Epithelial cell of esophagus (primary cell): ENCODE data around the gene FKRP.

Experiments
- DNase-seq: peaks from one replicate; pipeline ENCODE4 v3.0.0; 2010; ENCODE audit warnings: low read depth
- H3K4me3 ChIP-seq: 2 replicates; pipeline ENCODE4 v1.5.1; 2011; ENCODE audit warnings: mild to moderate bottlenecking, low read length, control low read depth
- TF ChIP-seq, protein P1 (sequence below): IDR thresholded peaks from 2 replicates; pipeline ENCODE4 v1.5.1; 2011; ENCODE audit warnings: low read depth, mild to moderate bottlenecking, low read length, control low read depth, inconsistent platforms; ENCODE audit not compliant: insufficient read depth; ENCODE audit errors: missing control alignments

Gene FKRP

DNA sequence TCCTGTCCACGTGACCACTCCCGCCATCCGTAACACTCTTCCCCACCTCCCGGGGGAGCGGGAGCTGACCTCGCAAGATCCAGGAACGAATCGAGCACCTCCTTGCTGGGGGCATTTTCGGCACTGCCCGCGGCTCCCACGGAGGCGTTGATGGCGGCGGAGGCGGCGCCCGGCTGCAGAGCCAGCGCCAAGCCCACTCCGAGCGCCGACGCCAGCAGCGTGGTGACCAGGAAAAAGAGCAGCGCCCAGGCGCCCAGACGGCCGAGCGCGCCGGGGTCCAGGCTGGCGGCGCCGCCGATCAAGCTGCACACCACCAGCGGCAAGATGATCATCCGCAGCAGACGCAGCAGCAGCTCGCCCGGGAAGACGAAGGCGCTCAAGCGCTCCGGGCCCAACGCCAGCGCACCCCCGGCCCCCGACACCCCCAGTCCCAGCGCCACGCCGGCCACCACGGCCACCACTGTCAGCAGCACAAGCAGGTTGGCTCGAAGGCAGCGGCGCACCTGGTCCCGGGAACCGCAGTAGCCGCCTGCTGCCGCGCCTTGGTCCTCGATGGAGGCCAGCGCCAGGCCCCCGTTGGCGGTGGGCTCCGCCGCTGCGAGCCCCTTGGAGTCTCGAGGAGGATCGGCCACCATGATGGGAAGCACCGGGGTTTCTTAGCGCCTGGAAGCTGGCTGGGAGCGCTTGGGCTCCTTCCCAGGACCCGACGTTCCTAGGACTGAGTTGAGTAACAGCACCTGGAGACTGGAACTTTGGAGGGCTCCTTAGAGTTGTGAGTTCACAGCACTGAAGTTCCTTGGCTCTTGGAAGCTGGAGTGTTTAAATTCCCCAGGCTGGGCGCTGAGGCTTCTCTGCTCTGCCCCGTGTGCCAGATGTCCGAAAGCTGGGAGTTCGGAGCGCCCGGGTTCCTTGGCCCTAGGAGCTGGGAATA lies 41.7 kb downstream of the FKRP start:
- TF ChIP-seq, protein P1, sequence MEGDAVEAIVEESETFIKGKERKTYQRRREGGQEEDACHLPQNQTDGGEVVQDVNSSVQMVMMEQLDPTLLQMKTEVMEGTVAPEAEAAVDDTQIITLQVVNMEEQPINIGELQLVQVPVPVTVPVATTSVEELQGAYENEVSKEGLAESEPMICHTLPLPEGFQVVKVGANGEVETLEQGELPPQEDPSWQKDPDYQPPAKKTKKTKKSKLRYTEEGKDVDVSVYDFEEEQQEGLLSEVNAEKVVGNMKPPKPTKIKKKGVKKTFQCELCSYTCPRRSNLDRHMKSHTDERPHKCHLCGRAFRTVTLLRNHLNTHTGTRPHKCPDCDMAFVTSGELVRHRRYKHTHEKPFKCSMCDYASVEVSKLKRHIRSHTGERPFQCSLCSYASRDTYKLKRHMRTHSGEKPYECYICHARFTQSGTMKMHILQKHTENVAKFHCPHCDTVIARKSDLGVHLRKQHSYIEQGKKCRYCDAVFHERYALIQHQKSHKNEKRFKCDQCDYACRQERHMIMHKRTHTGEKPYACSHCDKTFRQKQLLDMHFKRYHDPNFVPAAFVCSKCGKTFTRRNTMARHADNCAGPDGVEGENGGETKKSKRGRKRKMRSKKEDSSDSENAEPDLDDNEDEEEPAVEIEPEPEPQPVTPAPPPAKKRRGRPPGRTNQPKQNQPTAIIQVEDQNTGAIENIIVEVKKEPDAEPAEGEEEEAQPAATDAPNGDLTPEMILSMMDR = no peak
- DNase-seq = peak; percentile 52

DNA sequence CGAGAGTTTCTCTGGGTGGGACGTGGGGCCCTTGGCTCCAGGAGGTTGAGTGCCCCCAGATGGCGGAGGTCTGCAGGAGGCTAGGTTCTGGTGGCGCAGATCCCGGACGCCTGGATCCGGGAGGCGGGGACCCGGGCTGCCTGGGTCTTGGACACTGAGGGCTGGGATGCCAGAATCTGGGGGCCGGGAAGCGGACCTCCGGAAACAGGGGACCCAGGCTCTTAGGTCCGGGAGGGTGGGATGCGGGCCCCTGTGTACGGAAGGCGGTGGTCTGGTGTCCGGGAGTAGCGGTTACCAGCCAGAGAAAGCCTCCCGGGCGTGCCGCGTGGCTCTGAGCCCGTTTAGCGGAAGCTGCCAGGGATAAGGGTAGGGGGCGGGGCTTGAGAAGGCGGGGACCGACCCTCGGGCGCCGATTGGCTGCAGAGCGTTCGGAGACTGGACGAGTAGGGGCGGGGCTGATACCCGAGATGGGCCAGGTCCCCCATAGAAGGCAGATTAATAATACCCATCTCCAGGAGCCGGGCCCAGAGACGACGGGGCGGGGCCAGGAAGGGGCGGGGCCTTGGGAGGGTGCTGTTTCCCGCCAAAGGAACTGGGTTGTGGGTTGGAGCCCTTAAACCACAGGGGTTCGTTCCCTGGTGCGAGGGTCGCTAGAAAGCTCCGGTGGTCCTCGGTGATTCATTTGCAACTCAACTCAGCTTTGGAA lies 42.6 kb downstream of the FKRP start, which contains the start of gene SLC1A5:
Gene SLC1A5 (minus strand): TSS at position 333 of the 706 bp plus-strand sequence. CDS start 629 bp downstream, outside the sequence.
- peak; percentile 97 for DNase-seq
- TF ChIP-seq, protein P1 = no peak
- peak within 1 kb of the TSS; percentile 98 for H3K4me3 ChIP-seq

More for the DNA sequence above, 41.7 kb downstream of the FKRP start:
- H3K4me3 ChIP-seq = peak overlapping the region; percentile 98

DNA sequence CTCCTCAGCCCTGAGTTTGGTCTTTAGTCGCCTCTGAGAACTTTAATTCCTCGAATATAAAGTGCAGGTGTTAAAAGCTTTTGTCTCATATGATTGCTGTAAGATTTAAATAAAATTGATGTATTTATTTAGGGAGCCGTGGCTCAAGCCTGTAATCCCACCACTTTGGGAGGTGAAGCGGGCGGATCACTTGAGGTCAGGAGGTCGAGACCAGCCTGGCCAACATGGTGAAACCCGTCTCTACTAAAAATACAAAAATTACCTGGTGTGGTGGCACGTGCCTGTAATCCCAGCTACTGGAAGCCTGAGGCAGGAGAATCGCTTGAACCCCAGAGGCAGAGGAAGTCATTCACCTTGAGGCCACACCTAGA lies 43.1 kb downstream of the FKRP start:
- H3K4me3 ChIP-seq = no peak overlapping the region
- TF ChIP-seq, protein P1 = no peak
- no peak for DNase-seq

DNA sequence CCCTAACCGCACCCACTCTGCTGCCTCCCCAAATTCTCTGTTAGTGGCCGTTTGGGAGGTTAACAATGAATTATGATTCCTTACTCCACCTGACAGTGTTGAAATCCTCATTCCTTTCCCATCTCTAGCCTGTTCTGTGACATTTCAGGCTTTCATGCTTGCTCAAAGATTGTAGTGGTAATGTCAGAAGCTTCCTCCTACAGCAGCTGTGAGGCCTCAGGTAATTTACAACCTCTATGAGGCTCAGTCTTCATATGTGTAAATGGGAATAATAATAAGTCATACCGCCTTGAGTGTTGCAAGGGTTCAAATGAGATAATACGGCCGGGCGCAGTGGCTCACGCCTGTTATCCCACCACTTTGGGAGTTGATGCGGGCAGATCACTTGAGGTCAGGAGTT lies 43.5 kb downstream of the FKRP start:
- H3K4me3 ChIP-seq = no peak overlapping the region
- peak; percentile 60 for DNase-seq
- TF ChIP-seq, protein P1 = no peak

DNA sequence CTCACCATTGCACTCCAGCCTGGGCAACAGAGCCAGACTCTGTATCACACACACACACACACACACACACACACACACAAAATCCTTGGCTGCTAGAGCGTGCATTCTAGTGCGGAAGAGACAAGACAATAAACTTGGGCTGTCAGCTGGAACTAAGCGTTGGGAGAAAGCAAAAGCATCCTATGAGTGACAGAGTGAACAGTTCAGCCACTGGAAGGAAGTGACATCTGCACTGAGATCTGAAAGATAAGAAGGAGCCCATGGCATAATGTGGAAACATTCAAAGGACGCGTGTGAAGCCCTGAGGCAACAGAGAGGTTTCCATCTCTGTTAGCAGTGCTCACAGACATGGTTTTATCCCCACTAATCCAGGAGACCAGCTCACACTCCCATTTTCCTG lies 46.1 kb downstream of the FKRP start:
- H3K4me3 ChIP-seq = no peak overlapping the region
- DNase-seq = no peak
- TF ChIP-seq, protein P1 = no peak

DNA sequence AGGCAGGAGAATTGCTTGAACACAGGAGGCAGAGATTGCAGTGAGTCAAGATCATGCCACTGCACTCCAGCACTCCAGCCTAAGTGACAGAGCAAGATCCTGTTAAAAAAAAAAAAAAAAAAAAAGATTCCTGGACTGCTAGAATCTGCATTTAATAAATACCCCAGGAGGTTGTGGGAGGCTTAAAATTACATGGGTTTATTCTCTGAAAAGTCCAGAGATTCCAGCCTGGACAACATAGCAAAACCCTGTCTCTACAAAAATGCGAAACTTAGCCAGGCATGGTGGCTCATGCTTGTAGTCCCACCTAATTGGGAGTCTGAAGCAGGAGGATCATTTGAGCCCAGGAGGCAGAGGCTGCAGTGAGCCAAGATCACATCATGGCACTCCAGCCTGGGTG lies 52.0 kb downstream of the FKRP start:
- TF ChIP-seq, protein P1 = no peak
- no peak overlapping the region for H3K4me3 ChIP-seq
- DNase-seq = no peak
